ENCODE measurements around the gene SIDT2.
"Not testable (repeated sequence)": the region's sequence is repeated elsewhere in the genome, so short reads cannot be mapped to it uniquely, and the experiment has no call there.

Gene SIDT2

GRCh38 chr11:117178210-117179034 is at the start of gene SIDT2:
Gene SIDT2 (plus strand): TSS chr11:117178743. CDS start chr11:117179264, 521 bp downstream.
- in situ Hi-C loops (cut with HindIII; ENCODE audit: low pct_unique_long_range_greater_than_20kb, low sequenced_read_pairs) = no loop called here
- DNase-seq (ENCODE audit: low read depth in 1 of 2, low spot score in 1 of 2) = peak; percentile 94 to 95
- no peak for TF ChIP-seq JUND (IDR thresholded peaks at IDR 0.05; ENCODE audit: low read depth)

GRCh38 chr11:117130396-117130795 is 48.1 kb upstream of the SIDT2 start:
- DNase-seq (ENCODE audit: low read depth in 1 of 2, low spot score in 1 of 2); in situ Hi-C loops (cut with HindIII; ENCODE audit: low pct_unique_long_range_greater_than_20kb, low sequenced_read_pairs): not testable (repeated sequence)

DNA sequence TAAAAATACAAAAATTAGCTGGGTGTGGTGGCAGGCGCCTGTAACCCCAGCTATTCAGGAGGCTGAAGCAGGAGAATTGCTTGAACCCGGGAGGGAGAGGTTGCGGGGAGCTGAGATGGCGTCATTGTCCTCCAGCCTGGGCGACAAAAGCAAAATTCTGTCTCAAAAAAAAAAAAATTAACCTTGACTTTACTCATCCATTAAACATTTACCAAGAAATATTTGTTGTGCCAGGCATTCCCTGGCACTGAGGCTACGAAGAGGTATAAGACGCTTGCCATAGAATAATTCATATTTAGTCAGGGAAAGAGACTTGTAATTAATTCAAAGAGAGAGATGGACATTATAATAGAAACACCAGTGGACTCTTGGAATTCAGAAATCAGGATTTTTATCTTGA is 47.7 kb upstream of the SIDT2 start:
- no peak for TF ChIP-seq JUND (IDR thresholded peaks at IDR 0.05; ENCODE audit: low read depth)
- no peak for DNase-seq (ENCODE audit: low read depth in 1 of 2, low spot score in 1 of 2)
- in situ Hi-C loops (cut with HindIII; ENCODE audit: low pct_unique_long_range_greater_than_20kb, low sequenced_read_pairs) = no loop called here

DNA sequence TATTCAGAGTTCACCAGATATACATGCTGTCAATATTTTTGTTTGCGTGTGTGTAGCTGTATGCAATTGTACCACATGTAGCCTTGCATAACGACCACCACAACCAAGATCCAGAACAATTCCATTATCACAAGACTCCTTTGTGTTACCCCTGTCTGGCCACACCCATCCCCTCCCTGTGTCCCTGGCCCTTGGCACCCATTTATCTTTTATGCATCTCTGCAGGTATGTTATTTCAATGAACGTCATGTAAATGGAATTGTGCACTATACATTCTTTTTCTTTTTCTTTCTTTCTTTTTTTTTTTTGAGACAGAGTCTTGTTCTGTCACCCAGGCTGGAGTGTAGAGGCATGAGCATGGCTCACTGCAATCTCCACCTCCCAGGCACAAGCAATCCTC is 44.1 kb upstream of the SIDT2 start:
- DNase-seq (ENCODE audit: low read depth in 1 of 2, low spot score in 1 of 2) = no peak
- TF ChIP-seq JUND (IDR thresholded peaks at IDR 0.05; ENCODE audit: low read depth) = no peak
- in situ Hi-C loops (cut with HindIII; ENCODE audit: low pct_unique_long_range_greater_than_20kb, low sequenced_read_pairs) = no loop called here

GRCh38 chr11:117134979-117135378 is 43.6 kb upstream of the SIDT2 start:
- in situ Hi-C loops (cut with HindIII; ENCODE audit: low pct_unique_long_range_greater_than_20kb, low sequenced_read_pairs); DNase-seq (ENCODE audit: low read depth in 1 of 2, low spot score in 1 of 2): not testable (repeated sequence)

- DNase-seq (ENCODE audit: low read depth in 1 of 2, low spot score in 1 of 2); in situ Hi-C loops (cut with HindIII; ENCODE audit: low pct_unique_long_range_greater_than_20kb, low sequenced_read_pairs): not testable (repeated sequence)
These were observed 41.1 kb upstream of the SIDT2 start for GRCh38 chr11:117137223-117138086.

GRCh38 chr11:117143390-117143789 is 35.2 kb upstream of the SIDT2 start:
- peak; percentile 57 to 64 for DNase-seq (ENCODE audit: low read depth in 1 of 2, low spot score in 1 of 2)
- in situ Hi-C loops (cut with HindIII; ENCODE audit: low pct_unique_long_range_greater_than_20kb, low sequenced_read_pairs) = no loop called here
- no peak for TF ChIP-seq JUND (IDR thresholded peaks at IDR 0.05; ENCODE audit: low read depth)

DNA sequence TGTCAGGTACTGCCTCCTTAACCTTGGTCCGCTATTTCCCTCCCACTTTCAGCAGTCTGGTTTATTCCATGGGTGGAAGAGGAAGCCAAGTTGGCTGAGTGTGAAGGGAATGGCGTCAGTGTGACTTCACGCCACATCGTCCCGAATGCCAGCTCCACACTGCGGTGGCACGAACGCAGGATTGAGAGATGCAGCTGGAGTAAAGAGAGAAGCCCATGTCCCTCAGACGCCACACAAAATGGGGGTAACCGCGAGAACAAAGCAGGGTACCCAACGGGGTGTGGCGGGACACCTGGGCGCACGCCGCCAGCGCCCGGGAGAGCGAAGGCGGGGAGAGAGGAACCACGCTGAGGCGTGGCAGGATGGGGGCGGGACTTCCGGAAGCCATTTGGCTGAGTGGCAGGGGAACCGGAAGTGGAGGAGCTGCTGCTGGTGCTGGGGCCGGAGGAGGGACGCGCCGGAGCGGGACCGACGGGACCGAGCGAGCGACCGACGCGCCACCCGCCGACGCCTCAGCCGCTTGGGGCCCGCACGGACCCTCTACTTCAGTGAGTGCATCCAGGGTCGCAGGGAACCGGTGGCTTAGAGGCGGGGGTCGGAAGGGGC is 34.6 kb upstream of the SIDT2 start, which contains the start of gene PAFAH1B2:
Gene PAFAH1B2, plus strand, starts transcription at position 417 of the 606 bp plus-strand sequence. CDS start 8,161 bp downstream, outside the sequence.
- no peak for TF ChIP-seq JUND (IDR thresholded peaks at IDR 0.05; ENCODE audit: low read depth)
- DNase-seq (ENCODE audit: low read depth in 1 of 2, low spot score in 1 of 2) = peak; percentile 96 to 98
- in situ Hi-C loops (cut with HindIII; ENCODE audit: low pct_unique_long_range_greater_than_20kb, low sequenced_read_pairs) = no loop called here

GRCh38 chr11:117144477-117145392 is 33.8 kb upstream of the SIDT2 start:
- peak; percentile 54 to 66 for DNase-seq (ENCODE audit: low read depth in 1 of 2, low spot score in 1 of 2)
- in situ Hi-C loops (cut with HindIII; ENCODE audit: low pct_unique_long_range_greater_than_20kb, low sequenced_read_pairs) = no loop called here
- 0 out of 2 replicates have a peak, but pooled peaks have one; percentile 12 for TF ChIP-seq JUND (IDR thresholded peaks at IDR 0.05; ENCODE audit: low read depth)

GRCh38 chr11:117145393-117145761 is 33.2 kb upstream of the SIDT2 start:
- no peak for TF ChIP-seq JUND (IDR thresholded peaks at IDR 0.05; ENCODE audit: low read depth)
- in situ Hi-C loops (cut with HindIII; ENCODE audit: low pct_unique_long_range_greater_than_20kb, low sequenced_read_pairs) = no loop called here
- DNase-seq (ENCODE audit: low read depth in 1 of 2, low spot score in 1 of 2) = peak; percentile 75

- in situ Hi-C loops (cut with HindIII; ENCODE audit: low pct_unique_long_range_greater_than_20kb, low sequenced_read_pairs) = no loop called here
- DNase-seq (ENCODE audit: low read depth in 1 of 2, low spot score in 1 of 2) = no peak
- no peak for TF ChIP-seq JUND (IDR thresholded peaks at IDR 0.05; ENCODE audit: low read depth)
These were observed 32.0 kb upstream of the SIDT2 start for GRCh38 chr11:117146521-117146920.

GRCh38 chr11:117152066-117152465 is 26.5 kb upstream of the SIDT2 start:
- TF ChIP-seq JUND (IDR thresholded peaks at IDR 0.05; ENCODE audit: low read depth) = no peak
- no peak for DNase-seq (ENCODE audit: low read depth in 1 of 2, low spot score in 1 of 2)
- in situ Hi-C loops (cut with HindIII; ENCODE audit: low pct_unique_long_range_greater_than_20kb, low sequenced_read_pairs) = no loop called here

Measured in T47D (cell line).